ENCODE results near the gene WDR37. TPM values are rescaled to one million over a fixed set of nuclear protein-coding genes. Genes with fewer than 3 reads are reported as not detected.

Gene WDR37
- total and polyA plus RNA-seq, 10 of the 15 experiments (the other 5 are each of a cell fraction or from before 2014, with no cell fraction given): 1.9 to 11.1 (median 7.1) TPM

- Histone ChIP-seq H3K9me3 (replicated peaks; ENCODE audit: control insufficient read depth, insufficient read depth, low read length) (no peaks in the 10 kb centered on the region), H3K4me3 (no peak overlapping the region), H4K20me1 (ENCODE audit: control insufficient read depth, insufficient read depth) (no peaks in the 10 kb centered on the region), H3K27ac (ENCODE audit: control insufficient read depth, insufficient read depth) (no peak overlapping the region), H3K9ac (ENCODE audit: control insufficient read depth, insufficient read depth, low read length) (no peak overlapping the region), H3K36me3 (ENCODE audit: control insufficient read depth in 2 of 2, insufficient read depth in 2 of 2, low read length in 1 of 2) (peaks cover 7 to 32% of the 10 kb centered on the region in 2 experiments), H3K27me3 (replicated peaks in 1 of 2; ENCODE audit: control insufficient read depth in 2 of 2, insufficient read depth in 2 of 2, low read length in 1 of 2) (no peaks in the 10 kb centered on the region), H3K4me1 (ENCODE audit: control insufficient read depth, insufficient read depth, low read length) (no peaks in the 10 kb centered on the region), H3K79me2 (ENCODE audit: control insufficient read depth, insufficient read depth, low read length) (no peaks in the 10 kb centered on the region), H2AFZ (ENCODE audit: control insufficient read depth, low read depth, low read length) (no peak overlapping the region), H3K4me2 (ENCODE audit: control insufficient read depth, insufficient read depth) (no peak overlapping the region)
- ChIA-PET SMC1A (ENCODE audit: uncharacterized antibody, unreplicated experiment) (no interaction called here), RAD21 (ENCODE audit: unreplicated experiment) (no interaction called here), POLR2A (no interaction called here), CTCF (no interaction called here)
- ATAC-seq: no peak
- intact Hi-C loops (cut with micrococcal nuclease; ENCODE audit: unreplicated experiment): no loop called here
- in situ Hi-C loops (cut with MboI): no loop called here
- no peak for FAIRE-seq
- WGBS (ENCODE audit: insufficient coverage, insufficient replicate concordance, low lambda C conversion rate, missing lambda C conversion rate): 98% methylated on average over 12 of the region's 13 CpGs
- no peak for DNase-seq (ENCODE audit: low read depth, low spot score)
- BruUV-seq (replicated peaks): no TSS peak
- TF ChIP-seq CBFB (IDR thresholded peaks at IDR 0.05; ENCODE audit: low read depth) (no peak), ZNF687 (IDR thresholded peaks at IDR 0.05) (no peak), NR2F1 (conservative IDR thresholded peaks at IDR 0.05) (no peak), ZNF622 (IDR thresholded peaks at IDR 0.05) (no peak), HDGF (IDR thresholded peaks at IDR 0.05) (no peak), E2F8 (IDR thresholded peaks at IDR 0.05; ENCODE audit: low read depth, partially characterized antibody) (no peak), RB1 (IDR thresholded peaks at IDR 0.05; ENCODE audit: borderline replicate concordance) (no peak), KLF5 (IDR thresholded peaks at IDR 0.05; ENCODE audit: partially characterized antibody) (no peak), CBX3 (IDR thresholded peaks at IDR 0.05; ENCODE audit: borderline replicate concordance, low read depth) (no peak), CHD2 (IDR thresholded peaks at IDR 0.05; ENCODE audit: borderline replicate concordance, low read depth, low read length) (no peak), TCF7 (IDR thresholded peaks at IDR 0.05; ENCODE audit: borderline replicate concordance) (no peak), SMAD1 (IDR thresholded peaks at IDR 0.05; ENCODE audit: low read depth, partially characterized antibody) (no peak)
- TF ChIP-seq, protein P1, sequence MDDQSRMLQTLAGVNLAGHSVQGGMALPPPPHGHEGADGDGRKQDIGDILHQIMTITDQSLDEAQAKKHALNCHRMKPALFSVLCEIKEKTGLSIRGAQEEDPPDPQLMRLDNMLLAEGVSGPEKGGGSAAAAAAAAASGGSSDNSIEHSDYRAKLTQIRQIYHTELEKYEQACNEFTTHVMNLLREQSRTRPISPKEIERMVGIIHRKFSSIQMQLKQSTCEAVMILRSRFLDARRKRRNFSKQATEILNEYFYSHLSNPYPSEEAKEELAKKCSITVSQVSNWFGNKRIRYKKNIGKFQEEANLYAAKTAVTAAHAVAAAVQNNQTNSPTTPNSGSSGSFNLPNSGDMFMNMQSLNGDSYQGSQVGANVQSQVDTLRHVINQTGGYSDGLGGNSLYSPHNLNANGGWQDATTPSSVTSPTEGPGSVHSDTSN (IDR thresholded peaks at IDR 0.05; ENCODE audit: insufficient replicate concordance, low read depth, low read length): no peak
- TF ChIP-seq, protein P2, sequence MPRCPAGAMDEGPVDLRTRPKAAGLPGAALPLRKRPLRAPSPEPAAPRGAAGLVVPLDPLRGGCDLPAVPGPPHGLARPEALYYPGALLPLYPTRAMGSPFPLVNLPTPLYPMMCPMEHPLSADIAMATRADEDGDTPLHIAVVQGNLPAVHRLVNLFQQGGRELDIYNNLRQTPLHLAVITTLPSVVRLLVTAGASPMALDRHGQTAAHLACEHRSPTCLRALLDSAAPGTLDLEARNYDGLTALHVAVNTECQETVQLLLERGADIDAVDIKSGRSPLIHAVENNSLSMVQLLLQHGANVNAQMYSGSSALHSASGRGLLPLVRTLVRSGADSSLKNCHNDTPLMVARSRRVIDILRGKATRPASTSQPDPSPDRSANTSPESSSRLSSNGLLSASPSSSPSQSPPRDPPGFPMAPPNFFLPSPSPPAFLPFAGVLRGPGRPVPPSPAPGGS (IDR thresholded peaks at IDR 0.05; ENCODE audit: borderline replicate concordance, insufficient read depth, low read depth, low read length, poor library complexity, severe bottlenecking): no peak
- TF ChIP-seq, protein P3, sequence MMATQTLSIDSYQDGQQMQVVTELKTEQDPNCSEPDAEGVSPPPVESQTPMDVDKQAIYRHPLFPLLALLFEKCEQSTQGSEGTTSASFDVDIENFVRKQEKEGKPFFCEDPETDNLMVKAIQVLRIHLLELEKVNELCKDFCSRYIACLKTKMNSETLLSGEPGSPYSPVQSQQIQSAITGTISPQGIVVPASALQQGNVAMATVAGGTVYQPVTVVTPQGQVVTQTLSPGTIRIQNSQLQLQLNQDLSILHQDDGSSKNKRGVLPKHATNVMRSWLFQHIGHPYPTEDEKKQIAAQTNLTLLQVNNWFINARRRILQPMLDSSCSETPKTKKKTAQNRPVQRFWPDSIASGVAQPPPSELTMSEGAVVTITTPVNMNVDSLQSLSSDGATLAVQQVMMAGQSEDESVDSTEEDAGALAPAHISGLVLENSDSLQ (IDR thresholded peaks at IDR 0.05): no peak
Observed at GRCh38 chr10:1086787-1087186, 30.6 kb downstream of the WDR37 start.

All from GM12878 (cell line).